Nephron progenitor cell (in vitro differentiated cells): ENCODE data around the gene OR3A1.
"Not testable (repeated sequence)": the region's sequence is repeated elsewhere in the genome, so short reads cannot be mapped to it uniquely, and the experiment has no call there.

Experiments
- DNase-seq: peaks from one replicate; pipeline ENCODE4 v3.0.0; 2021
- H3K27ac Mint-ChIP-seq: 2 replicates; pipeline ENCODE4 v1.8.0; 2021; ENCODE audit warnings: mild to moderate bottlenecking, moderate library complexity, mixed read lengths
- H3K27me3 Mint-ChIP-seq: 2 replicates; pipeline ENCODE4 v1.8.0; 2021; ENCODE audit warnings: mild to moderate bottlenecking, low read depth, mixed read lengths; ENCODE audit not compliant: poor library complexity
- H3K36me3 Mint-ChIP-seq: 2 replicates; pipeline ENCODE4 v1.8.0; 2021; ENCODE audit warnings: low read depth, mixed read lengths
- H3K4me1 Mint-ChIP-seq: 2 replicates; pipeline ENCODE4 v1.8.0; 2021; ENCODE audit warnings: mixed read lengths
- H3K4me3 Mint-ChIP-seq: 2 replicates; pipeline ENCODE4 v1.8.0; 2021; ENCODE audit warnings: mild to moderate bottlenecking, moderate library complexity, mixed read lengths
- H3K9me3 Mint-ChIP-seq: 2 replicates; pipeline ENCODE4 v1.8.0; 2021; ENCODE audit warnings: mild to moderate bottlenecking, moderate library complexity, mixed read lengths
- CTCF ChIP-seq: fragments of 200-600 bp; sonication (generic); IDR thresholded peaks from 2 replicates; pipeline ENCODE4 v1.5.0; 2021; ENCODE audit warnings: antibody characterized with exemption

OR3A1 gene

GRCh38 chr17:3260163-3260562 is 38.0 kb downstream of the OR3A1 start:
- Mint-ChIP-seq H3K4me3 (no peak overlapping the region), H3K36me3 (no peaks in the 10 kb centered on the region), H3K27me3 (no peaks in the 10 kb centered on the region), H3K9me3 (peaks cover 73% of the 10 kb centered on the region), H3K4me1 (no peaks in the 10 kb centered on the region), H3K27ac (no peak overlapping the region)
- no peak for TF ChIP-seq CTCF
- DNase-seq: no peak

GRCh38 chr17:3256575-3256974 is 41.6 kb downstream of the OR3A1 start:
- H3K27ac Mint-ChIP-seq: no peak overlapping the region
- no peak overlapping the region for H3K4me3 Mint-ChIP-seq
- no peak for TF ChIP-seq CTCF
- H3K4me1 Mint-ChIP-seq: no peaks in the 10 kb centered on the region
- peaks cover 7% of the 10 kb centered on the region for H3K27me3 Mint-ChIP-seq
- peaks cover 74% of the 10 kb centered on the region for H3K9me3 Mint-ChIP-seq
- DNase-seq: no peak
- no peaks in the 10 kb centered on the region for H3K36me3 Mint-ChIP-seq

GRCh38 chr17:3249013-3249412 is 49.1 kb downstream of the OR3A1 start:
- H3K27ac Mint-ChIP-seq, H3K36me3 Mint-ChIP-seq, H3K4me3 Mint-ChIP-seq, DNase-seq, H3K27me3 Mint-ChIP-seq, H3K4me1 Mint-ChIP-seq: not testable (repeated sequence)
- H3K9me3 Mint-ChIP-seq: peaks cover 14% of the 10 kb centered on the region

GRCh38 chr17:3244841-3245240 is 53.3 kb downstream of the OR3A1 start:
- H3K36me3 Mint-ChIP-seq, DNase-seq, H3K27ac Mint-ChIP-seq, H3K27me3 Mint-ChIP-seq, H3K9me3 Mint-ChIP-seq, H3K4me1 Mint-ChIP-seq, H3K4me3 Mint-ChIP-seq: not testable (repeated sequence)

- H3K36me3 Mint-ChIP-seq, H3K27ac Mint-ChIP-seq, H3K27me3 Mint-ChIP-seq, H3K4me1 Mint-ChIP-seq, H3K4me3 Mint-ChIP-seq, DNase-seq, H3K9me3 Mint-ChIP-seq: not testable (repeated sequence)
Measured at GRCh38 chr17:3241044-3241443, 57.1 kb downstream of the OR3A1 start.
